Neuron (in vitro differentiated cells): ENCODE results near the gene EDC3.
"Not testable (repeated sequence)": the region's sequence is repeated elsewhere in the genome, so short reads cannot be mapped to it uniquely, and the experiment has no call there.

Source experiments
- H2AFZ ChIP-seq: one replicate; pipeline ENCODE4 v1.6.1; 2013; ENCODE audit warnings: low read depth, mild to moderate bottlenecking, inconsistent platforms, low read length, moderate library complexity
- H3K27me3 ChIP-seq: one replicate; pipeline ENCODE4 v1.6.1; 2013; ENCODE audit warnings: low read length; ENCODE audit not compliant: insufficient read depth
- H3K36me3 ChIP-seq: one replicate; pipeline ENCODE4 v1.6.1; 2013; ENCODE audit warnings: low read length; ENCODE audit not compliant: insufficient read depth
- H3K4me1 ChIP-seq: one replicate; pipeline ENCODE4 v1.6.1; 2013; ENCODE audit warnings: low read length; ENCODE audit not compliant: insufficient read depth
- H3K4me3 ChIP-seq: 2 replicates; pipeline ENCODE4 v1.5.1; 2013; ENCODE audit warnings: mild to moderate bottlenecking, low read length, moderate library complexity
- H3K9me3 ChIP-seq: one replicate; pipeline ENCODE4 v1.6.1; 2013; ENCODE audit warnings: low read length

The EDC3 gene

DNA sequence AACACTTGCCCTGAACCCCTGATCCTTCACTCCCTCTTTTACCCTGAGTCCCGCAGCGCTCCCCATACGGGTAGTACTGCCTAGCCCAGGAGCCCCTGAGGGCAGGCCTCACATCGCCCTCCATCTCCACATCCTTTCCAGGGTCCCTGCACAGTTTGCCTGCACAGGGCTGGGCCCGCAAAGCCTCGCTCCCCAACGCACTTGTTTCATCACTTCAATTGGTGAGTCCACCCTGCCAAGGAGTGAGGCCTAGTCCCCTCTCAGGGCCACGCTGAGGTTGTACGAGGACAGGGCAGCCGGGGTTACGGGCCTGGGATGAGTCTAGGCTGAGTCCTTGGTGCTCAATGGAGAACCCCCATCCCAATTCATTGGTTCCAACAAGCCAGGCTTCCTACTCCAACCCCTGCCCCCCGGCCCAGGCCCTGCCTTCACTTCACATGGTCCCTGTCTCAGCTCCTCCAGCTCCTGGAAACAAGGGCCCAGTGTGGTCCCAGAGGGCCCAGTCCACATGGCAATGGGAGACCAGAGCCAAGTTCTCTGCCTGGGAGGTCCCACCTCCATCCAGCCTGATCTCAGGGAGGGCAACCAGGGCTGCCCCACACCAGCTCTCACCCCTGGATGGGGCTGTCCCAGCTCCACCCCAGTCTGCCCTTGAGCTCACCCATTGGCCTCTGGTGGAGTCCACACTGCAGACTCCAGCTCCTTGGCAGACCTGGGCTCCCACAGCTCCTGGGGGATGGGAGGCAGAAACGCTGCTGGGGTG lies 92.6 kb downstream of the EDC3 start:
- no peak overlapping the region for H2AFZ ChIP-seq
- no peak overlapping the region for H3K4me3 ChIP-seq
- no peaks in the 10 kb centered on the region for H3K27me3 ChIP-seq
- no peaks in the 10 kb centered on the region for H3K9me3 ChIP-seq
- H3K4me1 ChIP-seq = no peaks in the 10 kb centered on the region
- H3K36me3 ChIP-seq = peaks cover 14% of the 10 kb centered on the region

GRCh38 chr15:74599156-74599555 lies 96.7 kb downstream of the EDC3 start:
- Histone ChIP-seq H3K27me3 (no peaks in the 10 kb centered on the region), H3K4me1 (no peaks in the 10 kb centered on the region), H3K4me3 (no peak overlapping the region), H3K9me3 (no peaks in the 10 kb centered on the region), H2AFZ (no peak overlapping the region), H3K36me3 (peaks cover 39% of the 10 kb centered on the region)

DNA sequence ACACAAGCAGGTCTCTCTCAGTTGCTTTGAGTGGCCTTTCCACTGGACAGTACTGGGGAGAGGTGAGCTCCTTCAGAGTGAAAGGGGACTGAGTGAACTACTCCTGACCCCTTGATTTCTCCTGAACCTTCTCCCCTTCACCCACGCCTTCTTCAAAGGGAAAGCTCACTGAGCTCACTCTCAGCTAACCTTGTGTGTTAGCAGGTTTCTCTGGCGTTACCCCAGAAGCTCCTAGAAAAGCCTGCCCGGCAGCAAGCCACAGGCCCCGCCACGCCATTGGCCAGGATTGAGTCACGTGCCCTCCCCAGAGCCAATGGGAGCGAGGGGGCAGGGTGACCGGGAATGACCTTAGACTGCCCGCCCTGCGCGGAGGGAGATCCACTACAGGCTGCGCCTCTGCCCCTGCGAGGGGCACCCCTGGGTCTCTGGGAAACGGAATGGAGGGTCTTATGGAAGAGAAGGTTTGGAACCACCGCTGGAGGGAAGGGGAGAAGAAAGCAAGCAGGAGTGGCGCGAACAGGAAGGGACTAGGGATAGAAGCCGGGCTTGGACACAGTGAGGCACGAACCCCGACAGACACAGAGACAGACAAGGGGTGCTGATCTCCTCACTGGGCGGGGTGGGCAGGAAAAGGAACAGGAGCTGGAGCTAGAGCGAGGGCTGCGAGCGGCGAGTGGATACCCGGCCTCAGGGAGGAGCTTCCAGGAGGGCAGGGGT lies 97.5 kb downstream of the EDC3 start:
- H3K36me3 ChIP-seq = peaks cover 46% of the 10 kb centered on the region
- H3K27me3 ChIP-seq = no peaks in the 10 kb centered on the region
- H2AFZ ChIP-seq = no peak overlapping the region
- H3K4me1 ChIP-seq = no peaks in the 10 kb centered on the region
- H3K4me3 ChIP-seq = no peak overlapping the region
- no peaks in the 10 kb centered on the region for H3K9me3 ChIP-seq

- not testable (repeated sequence) for H3K4me3 ChIP-seq, H3K9me3 ChIP-seq, H3K4me1 ChIP-seq, H3K27me3 ChIP-seq, H2AFZ ChIP-seq
- H3K36me3 ChIP-seq = peaks cover 57% of the 10 kb centered on the region
These were observed 98.6 kb downstream of the EDC3 start for GRCh38 chr15:74597146-74597705.

- H3K9me3 ChIP-seq, H2AFZ ChIP-seq, H3K27me3 ChIP-seq, H3K4me3 ChIP-seq, H3K4me1 ChIP-seq: not testable (repeated sequence)
- peaks cover 62% of the 10 kb centered on the region for H3K36me3 ChIP-seq
These were observed 99.1 kb downstream of the EDC3 start for GRCh38 chr15:74596736-74597135.

GRCh38 chr15:74595271-74595670 lies 100.6 kb downstream of the EDC3 start:
- H3K36me3 ChIP-seq = peaks cover 76% of the 10 kb centered on the region
- no peak overlapping the region for H3K4me3 ChIP-seq
- H2AFZ ChIP-seq = no peak overlapping the region
- H3K9me3 ChIP-seq = no peaks in the 10 kb centered on the region
- H3K4me1 ChIP-seq = no peaks in the 10 kb centered on the region
- no peaks in the 10 kb centered on the region for H3K27me3 ChIP-seq

DNA sequence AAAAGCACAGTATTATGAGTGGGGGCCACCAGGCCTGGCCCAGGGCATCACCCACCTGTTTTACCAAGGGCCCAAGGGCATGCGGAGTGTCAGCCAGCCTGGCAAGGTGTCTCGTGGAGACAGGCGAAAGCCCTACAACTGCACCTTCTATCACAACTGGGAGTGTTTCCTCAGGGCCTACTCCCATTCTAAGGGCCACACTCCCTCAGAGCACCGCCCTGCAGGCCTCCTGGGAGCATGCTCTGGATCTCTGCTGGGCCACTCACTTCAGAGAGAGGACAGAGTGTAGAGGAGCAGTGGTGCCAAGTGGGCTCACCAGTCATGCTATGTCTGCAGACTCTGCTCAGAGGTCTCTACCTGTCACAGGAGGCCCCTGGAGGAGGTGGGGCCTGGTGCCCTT lies 101.4 kb downstream of the EDC3 start:
- Histone ChIP-seq H3K27me3 (no peaks in the 10 kb centered on the region), H2AFZ (no peak overlapping the region), H3K36me3 (peaks cover 81% of the 10 kb centered on the region), H3K4me3 (no peak overlapping the region), H3K9me3 (no peaks in the 10 kb centered on the region), H3K4me1 (no peaks in the 10 kb centered on the region)

GRCh38 chr15:74593122-74593521 lies 102.7 kb downstream of the EDC3 start:
- no peaks in the 10 kb centered on the region for H3K27me3 ChIP-seq
- H2AFZ ChIP-seq = no peak overlapping the region
- H3K4me1 ChIP-seq = peaks cover 7% of the 10 kb centered on the region
- peaks cover 72% of the 10 kb centered on the region for H3K36me3 ChIP-seq
- no peaks in the 10 kb centered on the region for H3K9me3 ChIP-seq
- no peak overlapping the region for H3K4me3 ChIP-seq

DNA sequence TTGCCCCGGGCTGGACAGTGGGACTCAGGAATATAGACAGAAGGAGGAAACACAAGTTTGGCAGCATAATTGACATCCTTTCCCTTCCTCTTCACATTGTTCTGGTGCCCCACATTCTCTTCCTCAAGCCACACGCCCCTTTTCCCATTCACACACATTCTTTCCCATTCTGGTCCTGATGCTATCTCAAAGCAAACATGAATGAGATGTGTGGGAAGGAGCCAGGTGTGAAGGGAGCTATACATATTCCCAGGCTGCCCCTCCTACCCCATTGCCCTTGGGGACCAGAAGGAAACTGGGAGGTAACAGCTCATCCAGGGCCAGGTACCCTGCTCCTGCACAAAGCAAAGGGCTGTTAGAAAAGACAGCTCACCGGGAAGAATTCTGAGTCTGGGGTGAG lies 103.6 kb downstream of the EDC3 start:
- peaks cover 74% of the 10 kb centered on the region for H3K36me3 ChIP-seq
- no peak overlapping the region for H3K4me3 ChIP-seq
- no peaks in the 10 kb centered on the region for H3K9me3 ChIP-seq
- no peaks in the 10 kb centered on the region for H3K27me3 ChIP-seq
- H3K4me1 ChIP-seq = peaks cover 9% of the 10 kb centered on the region
- no peak overlapping the region for H2AFZ ChIP-seq

DNA sequence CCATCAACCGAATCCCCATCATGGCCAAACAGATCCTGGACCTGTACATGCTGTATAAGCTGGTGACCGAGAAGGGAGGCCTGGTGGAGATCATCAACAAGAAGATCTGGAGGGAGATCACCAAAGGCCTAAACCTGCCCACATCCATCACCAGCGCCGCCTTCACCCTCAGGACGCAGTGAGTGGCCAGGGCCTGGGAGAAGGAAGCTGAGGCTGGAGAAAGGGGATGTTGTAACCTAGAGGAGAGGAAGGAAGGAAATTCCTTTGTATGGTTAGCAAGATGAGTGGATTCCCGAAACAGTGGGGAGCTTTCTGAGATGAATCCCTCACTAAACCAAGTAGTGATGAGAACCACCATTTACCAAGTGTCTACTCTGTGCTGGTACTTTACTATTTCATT lies 106.0 kb downstream of the EDC3 start:
- H3K4me1 ChIP-seq = peaks cover 9% of the 10 kb centered on the region
- H3K9me3 ChIP-seq = no peaks in the 10 kb centered on the region
- H2AFZ ChIP-seq = no peak overlapping the region
- no peak overlapping the region for H3K4me3 ChIP-seq
- no peaks in the 10 kb centered on the region for H3K27me3 ChIP-seq
- H3K36me3 ChIP-seq = peaks cover 84% of the 10 kb centered on the region

DNA sequence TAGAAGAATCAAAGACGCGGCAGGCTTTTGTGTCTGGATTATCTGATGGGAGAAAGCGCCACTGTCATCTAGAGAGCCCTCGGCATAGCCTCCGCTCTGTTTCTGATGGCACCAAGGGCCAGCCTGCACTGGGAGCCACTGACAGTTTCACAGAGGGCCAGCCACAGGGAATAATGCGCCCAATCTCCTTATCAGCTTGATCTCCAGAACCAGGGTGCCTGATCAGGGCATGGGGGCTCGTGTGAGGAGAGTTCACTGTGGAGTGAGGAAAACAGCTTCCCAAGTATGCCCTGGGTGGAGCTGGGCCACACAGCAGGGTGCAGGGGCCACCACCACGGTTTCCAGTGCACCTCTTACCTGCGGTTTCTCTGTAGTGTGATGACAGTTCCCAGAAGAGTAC lies 110.0 kb downstream of the EDC3 start:
- no peak overlapping the region for H3K4me3 ChIP-seq
- H3K4me1 ChIP-seq = peaks cover 9% of the 10 kb centered on the region
- no peak overlapping the region for H2AFZ ChIP-seq
- H3K27me3 ChIP-seq = no peaks in the 10 kb centered on the region
- H3K36me3 ChIP-seq = peaks cover 69% of the 10 kb centered on the region
- no peaks in the 10 kb centered on the region for H3K9me3 ChIP-seq

DNA sequence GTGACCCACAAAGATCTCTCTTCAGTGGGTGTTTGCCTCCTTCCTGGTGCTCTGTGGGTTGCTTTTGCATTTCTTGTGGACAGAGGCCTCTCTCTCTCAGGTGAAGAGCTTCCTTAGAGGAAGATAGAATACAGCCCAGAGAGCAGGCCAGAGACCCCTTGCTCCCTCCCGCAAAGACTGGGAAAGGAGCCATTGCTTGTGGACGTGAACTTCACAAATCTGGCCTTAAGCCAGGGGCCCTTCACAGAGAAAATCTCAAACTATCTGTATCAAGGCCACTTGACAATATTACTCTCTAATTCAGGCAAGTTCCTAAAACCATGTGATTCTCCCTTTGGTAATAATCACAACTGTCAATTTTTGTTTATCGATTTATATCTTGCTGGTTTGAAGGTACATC lies 110.6 kb downstream of the EDC3 start:
- peaks cover 9% of the 10 kb centered on the region for H3K4me1 ChIP-seq
- peaks cover 69% of the 10 kb centered on the region for H3K36me3 ChIP-seq
- H3K4me3 ChIP-seq = no peak overlapping the region
- H2AFZ ChIP-seq = no peak overlapping the region
- H3K9me3 ChIP-seq = no peaks in the 10 kb centered on the region
- no peaks in the 10 kb centered on the region for H3K27me3 ChIP-seq

- H3K36me3 ChIP-seq = peaks cover 65% of the 10 kb centered on the region
- no peak overlapping the region for H2AFZ ChIP-seq
- H3K9me3 ChIP-seq = no peaks in the 10 kb centered on the region
- peaks cover 9% of the 10 kb centered on the region for H3K4me1 ChIP-seq
- H3K27me3 ChIP-seq = no peaks in the 10 kb centered on the region
- H3K4me3 ChIP-seq = no peak overlapping the region
These were observed 111.0 kb downstream of the EDC3 start for GRCh38 chr15:74584779-74585178.
